Fibroblast of mammary gland (primary cell): ENCODE measurements around the gene SYT8.
"Not testable (repeated sequence)": the region's sequence is repeated elsewhere in the genome, so short reads cannot be mapped to it uniquely, and the experiment has no call there.

ENCODE experiments used
- DNase-seq: peaks from one replicate; pipeline ENCODE4 v3.0.0-alpha.2; 2010; ENCODE audit warnings: low read depth
- H3K4me3 ChIP-seq: 2 replicates; pipeline ENCODE4 v1.5.1; 2011; ENCODE audit warnings: low read depth, mild to moderate bottlenecking, low read length, moderate library complexity; ENCODE audit not compliant: control insufficient read depth
- CTCF ChIP-seq: conservative IDR thresholded peaks from 2 replicates; pipeline ENCODE4 v1.5.1; 2011; ENCODE audit warnings: low read depth, low read length, inconsistent platforms; ENCODE audit not compliant: control insufficient read depth, insufficient read depth

The SYT8 gene

GRCh38 chr11:1812274-1812673 lies 22.5 kb upstream of the SYT8 start:
- TF ChIP-seq CTCF: no peak
- DNase-seq: no peak
- no peak overlapping the region for H3K4me3 ChIP-seq

DNA sequence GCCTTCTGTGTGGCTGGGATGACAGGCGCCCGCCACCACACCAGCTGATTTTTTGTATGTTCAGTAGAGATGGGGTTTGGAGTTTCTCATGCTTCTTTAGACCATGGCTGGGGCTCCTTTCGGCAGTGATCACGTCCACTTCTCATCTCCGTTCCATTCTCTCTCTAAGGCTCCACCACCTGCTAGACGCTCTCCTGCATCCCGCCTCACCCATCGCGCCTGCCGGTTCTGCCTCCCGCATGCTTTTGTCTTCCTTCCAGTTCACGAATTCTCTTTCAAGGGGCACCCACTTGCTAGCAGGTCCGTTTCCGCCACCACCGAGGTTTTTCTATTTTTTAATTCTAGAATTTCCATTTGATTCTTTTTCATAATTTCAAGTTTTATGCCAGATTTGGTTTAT lies 22.0 kb upstream of the SYT8 start:
- no peak for TF ChIP-seq CTCF
- no peak for DNase-seq
- no peak overlapping the region for H3K4me3 ChIP-seq

DNA sequence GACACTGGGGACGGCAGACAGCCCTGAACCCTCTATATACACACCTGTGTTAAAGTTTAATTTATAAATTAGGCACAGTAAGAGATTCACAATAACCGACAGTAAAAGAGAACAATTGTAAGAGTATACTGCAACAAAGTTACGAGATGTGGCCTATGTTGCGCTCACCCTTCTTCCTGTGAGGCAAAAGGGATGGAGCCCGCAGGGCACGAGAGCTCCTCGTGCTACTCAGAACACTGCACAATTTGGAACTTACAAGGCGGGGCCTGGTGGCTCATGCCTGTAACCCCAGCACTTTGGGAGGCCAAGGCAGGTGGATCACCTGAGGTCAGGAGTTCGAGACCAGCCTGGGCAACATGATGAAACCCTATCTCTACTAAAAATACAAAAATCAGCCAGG lies 21.4 kb upstream of the SYT8 start:
- not testable (repeated sequence) for DNase-seq, H3K4me3 ChIP-seq

GRCh38 chr11:1814691-1815090 lies 20.1 kb upstream of the SYT8 start:
- H3K4me3 ChIP-seq: no peak overlapping the region
- no peak for DNase-seq
- TF ChIP-seq CTCF: no peak

DNA sequence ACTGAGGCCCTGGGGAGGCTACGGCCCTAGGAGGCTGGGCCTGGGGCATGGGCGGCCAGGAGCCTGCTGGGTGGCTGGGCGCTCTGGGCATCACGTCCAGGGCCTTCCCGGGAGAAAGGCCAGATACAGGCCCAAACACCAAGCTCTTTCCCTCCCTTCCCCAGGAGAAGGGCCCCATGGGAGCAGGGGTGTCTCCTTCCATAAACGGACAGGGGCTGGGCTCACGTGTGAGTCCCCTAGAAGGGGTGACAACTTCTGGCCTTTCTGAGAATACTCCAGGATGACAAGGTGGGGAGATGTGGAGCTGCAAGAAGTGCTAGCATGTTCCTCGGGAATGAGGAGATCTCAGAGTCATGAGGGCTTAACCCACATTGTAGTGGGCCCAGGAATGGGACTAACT lies 19.5 kb upstream of the SYT8 start:
- H3K4me3 ChIP-seq: no peak overlapping the region
- DNase-seq: no peak
- no peak for TF ChIP-seq CTCF

DNA sequence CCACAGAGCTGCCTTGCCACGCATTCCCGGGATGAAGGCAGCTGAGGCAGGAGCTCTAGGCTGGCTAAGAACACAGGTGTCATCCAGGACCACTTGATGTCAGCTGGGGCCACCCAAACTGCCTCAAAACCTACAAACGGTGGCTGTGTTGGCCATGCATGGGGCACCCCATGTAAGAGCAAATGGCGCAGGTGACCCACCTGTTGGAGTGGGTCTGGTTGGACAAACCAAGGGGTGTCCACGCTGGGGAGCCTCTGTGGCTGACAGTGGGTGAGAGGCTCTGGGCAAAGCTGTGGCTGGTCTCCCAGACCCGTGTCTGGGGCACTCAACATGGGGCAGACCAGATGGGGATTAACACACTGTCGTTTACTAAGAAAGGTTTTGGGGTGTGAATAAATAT lies 19.0 kb upstream of the SYT8 start:
- H3K4me3 ChIP-seq: no peak overlapping the region
- DNase-seq: no peak
- TF ChIP-seq CTCF: no peak

- no peak for TF ChIP-seq CTCF
- no peak overlapping the region for H3K4me3 ChIP-seq
- DNase-seq: no peak
Observed at GRCh38 chr11:1817000-1817399, 17.8 kb upstream of the SYT8 start.
